GM13976 (cell line): Measurements from ENCODE around the gene MICU1.

Experiments
- DNase-seq: peaks from one replicate; pipeline ENCODE4 v3.0.0; 2012; ENCODE audit warnings: low spot score
- in situ Hi-C: fragments of 300-500 bp; cut with MboI; formaldehyde crosslinking; loops from one replicate; pipeline ENCODE4 v1.12.0; 2022; ENCODE audit warnings: low sequenced_read_pairs, mixed read lengths, inconsistent platforms; ENCODE audit not compliant: unreplicated experiment
- TF ChIP-seq, protein P1 (sequence below): IDR thresholded peaks from 2 replicates; pipeline ENCODE4 v1.5.1; 2012; ENCODE audit warnings: borderline replicate concordance, mild to moderate bottlenecking; ENCODE audit not compliant: insufficient read depth; ENCODE audit errors: extremely low read depth, missing control alignments, control extremely low read depth

Gene MICU1

DNA sequence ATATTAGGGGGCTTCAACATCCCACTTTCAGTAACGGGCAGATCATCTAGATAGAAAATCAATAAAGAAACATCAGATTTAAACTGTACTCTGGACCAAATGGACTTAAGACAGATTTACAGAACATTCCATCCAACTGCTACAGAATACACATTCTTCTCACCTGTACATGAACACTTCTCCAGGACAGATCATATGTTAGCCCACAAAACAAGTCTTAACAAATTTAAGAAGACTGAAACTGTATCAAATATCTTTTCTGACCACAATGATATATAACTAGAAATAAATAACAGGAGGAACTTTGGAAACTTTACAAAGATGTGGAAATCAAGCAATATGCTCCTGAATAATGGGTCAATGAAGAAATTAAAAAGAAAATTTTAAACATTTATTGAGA is 86.7 kb downstream of the MICU1 start:
- TF ChIP-seq, protein P1, sequence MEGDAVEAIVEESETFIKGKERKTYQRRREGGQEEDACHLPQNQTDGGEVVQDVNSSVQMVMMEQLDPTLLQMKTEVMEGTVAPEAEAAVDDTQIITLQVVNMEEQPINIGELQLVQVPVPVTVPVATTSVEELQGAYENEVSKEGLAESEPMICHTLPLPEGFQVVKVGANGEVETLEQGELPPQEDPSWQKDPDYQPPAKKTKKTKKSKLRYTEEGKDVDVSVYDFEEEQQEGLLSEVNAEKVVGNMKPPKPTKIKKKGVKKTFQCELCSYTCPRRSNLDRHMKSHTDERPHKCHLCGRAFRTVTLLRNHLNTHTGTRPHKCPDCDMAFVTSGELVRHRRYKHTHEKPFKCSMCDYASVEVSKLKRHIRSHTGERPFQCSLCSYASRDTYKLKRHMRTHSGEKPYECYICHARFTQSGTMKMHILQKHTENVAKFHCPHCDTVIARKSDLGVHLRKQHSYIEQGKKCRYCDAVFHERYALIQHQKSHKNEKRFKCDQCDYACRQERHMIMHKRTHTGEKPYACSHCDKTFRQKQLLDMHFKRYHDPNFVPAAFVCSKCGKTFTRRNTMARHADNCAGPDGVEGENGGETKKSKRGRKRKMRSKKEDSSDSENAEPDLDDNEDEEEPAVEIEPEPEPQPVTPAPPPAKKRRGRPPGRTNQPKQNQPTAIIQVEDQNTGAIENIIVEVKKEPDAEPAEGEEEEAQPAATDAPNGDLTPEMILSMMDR = no peak
- in situ Hi-C loops = no loop called here
- no peak for DNase-seq

DNA sequence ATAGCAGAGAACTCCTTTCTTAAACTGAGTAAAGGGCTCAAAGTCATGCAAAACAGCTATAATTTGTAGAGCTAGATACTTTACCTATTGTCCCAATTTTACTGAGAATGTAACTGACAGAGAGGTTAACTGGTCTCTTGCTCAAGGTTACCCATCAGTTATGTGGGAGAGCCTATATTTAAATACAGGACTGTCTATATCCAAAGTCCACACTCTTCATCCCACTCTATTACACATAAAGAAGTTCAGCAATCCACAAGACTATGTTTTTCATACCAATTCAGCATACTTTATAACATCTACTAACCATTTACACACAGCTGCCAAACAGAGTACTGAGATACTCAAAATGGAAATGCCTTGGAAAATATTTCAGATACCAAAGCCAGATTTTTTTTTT is 100.2 kb downstream of the MICU1 start:
- no peak for DNase-seq
- TF ChIP-seq, protein P1 = no peak
- in situ Hi-C loops = no loop called here

DNA sequence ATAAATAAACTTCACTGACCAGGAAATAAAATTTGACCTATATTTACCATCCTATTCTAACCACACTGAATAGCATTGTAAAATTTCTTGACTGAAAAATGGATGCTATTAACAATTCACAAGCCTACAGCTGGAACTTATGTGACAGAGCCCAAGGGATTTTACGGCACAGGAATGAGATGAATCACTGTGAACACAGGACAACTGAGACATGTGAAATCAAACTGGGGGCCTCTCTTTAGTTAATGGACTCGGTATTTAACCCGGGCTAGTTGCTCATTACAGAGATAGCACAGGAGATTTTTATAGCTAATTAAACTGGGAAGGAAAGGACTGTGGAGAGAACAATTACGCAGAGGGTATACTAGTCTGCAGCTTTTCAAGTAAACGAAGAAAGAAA is 100.6 kb downstream of the MICU1 start:
- no peak for DNase-seq
- in situ Hi-C loops = no loop called here
- TF ChIP-seq, protein P1 = no peak

DNA sequence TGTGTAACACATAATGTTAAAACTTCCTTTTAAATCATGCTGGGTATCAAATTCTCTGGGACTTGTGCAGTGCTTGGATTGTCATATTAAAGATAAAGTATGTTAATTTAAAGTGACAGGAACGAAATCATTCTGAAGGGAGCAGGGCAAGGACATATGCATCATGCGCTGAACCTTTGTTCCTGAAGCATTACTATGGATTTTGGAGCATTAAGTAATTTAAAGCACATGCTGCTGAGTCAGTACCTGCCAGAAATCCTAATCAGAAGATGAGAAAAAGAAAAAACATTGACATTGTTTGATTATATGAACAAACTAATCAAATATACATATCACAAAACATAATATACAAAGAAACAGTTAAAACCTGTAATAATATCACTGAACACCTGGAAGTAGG is 101.4 kb downstream of the MICU1 start:
- TF ChIP-seq, protein P1 = no peak
- DNase-seq = no peak
- in situ Hi-C loops = no loop called here

DNA sequence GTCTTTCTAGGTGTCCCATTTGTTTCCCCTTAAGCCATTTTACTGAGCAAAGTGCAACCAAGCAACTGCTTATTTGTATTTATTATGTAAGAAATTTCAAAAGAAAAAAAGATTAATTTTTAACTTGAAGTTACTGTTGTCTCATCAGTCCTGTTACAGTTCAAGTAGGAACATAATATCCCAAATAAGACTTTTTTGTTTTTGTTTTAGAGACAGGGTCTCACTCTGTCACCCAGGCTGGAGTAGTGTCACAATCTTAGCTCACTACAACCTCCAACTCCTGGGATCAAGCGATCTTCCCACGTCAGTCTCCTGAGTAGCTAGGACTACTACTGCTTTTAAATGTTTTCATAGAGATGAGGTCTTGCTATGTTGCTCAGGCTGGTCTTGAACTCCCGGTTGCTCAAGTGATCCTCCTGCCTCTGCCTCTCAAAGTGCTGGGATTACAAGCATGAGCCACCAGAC is 101.9 kb downstream of the MICU1 start:
- no peak for DNase-seq
- TF ChIP-seq, protein P1 = no peak
- in situ Hi-C loops = no loop called here

DNA sequence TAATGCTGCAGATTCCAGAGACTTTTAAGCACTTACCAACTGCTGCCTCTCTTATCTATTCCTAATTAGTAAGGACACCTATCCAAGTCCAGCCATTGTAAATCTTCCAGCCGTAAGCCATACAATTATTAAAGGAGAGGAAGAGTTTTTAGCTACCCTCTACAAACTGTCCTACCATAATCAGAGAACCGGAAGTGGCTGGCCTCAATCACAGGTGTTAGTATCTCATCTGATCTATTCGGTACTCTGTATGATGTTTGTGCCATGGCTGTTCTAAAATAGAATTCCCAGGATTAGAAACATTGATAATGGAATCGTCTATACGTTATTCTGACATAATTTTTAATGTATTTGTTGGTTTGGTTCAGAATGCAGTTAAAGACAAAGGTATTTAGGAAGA is 102.8 kb downstream of the MICU1 start:
- no peak for DNase-seq
- in situ Hi-C loops = no loop called here
- TF ChIP-seq, protein P1 = no peak

DNA sequence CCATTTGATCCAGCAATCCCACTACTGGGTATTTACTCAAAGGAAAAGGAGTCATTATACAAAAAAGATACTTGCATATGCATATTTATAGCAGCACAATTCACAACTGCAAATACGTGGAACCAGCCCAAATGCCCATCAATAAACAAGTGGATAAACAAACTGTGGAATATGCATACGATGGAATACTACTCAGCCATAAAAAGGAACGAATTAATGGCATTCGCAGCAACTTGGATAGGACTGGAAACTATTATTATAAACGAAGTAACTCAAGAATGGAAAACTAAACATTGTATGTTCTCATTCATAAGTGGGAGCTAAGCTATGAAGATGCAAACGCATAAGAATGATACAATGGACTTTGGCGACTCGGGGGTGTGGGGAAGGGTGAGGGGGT is 108.6 kb downstream of the MICU1 start:
- TF ChIP-seq, protein P1 = no peak
- DNase-seq = no peak
- in situ Hi-C loops = no loop called here
